Activated CD8-positive, alpha-beta memory T cell treated with anti-CD3 and anti-CD28 coated beads, Interleukin-2, amount 10 ng/mL, durations not matched to agents 7 days and 5 days (primary cell): ENCODE data around the gene SIRPB1. TPM values are rescaled to one million over a fixed set of nuclear protein-coding genes. Genes with fewer than 3 reads are reported as not detected.

Experiments used
- ATAC-seq: fragments of 150-1000 bp; cut with Tn5 transposase; one replicate; pipeline ENCODE4 v1.10.0; 2021; ENCODE audit warnings: moderate library complexity
- CTCF ChIA-PET: fragments of 350-600 bp; sonication (Branson Sonifier 250); formaldehyde crosslinking; loops from one replicate; lab custom pipeline; 2021; ENCODE audit warnings: antibody characterized with exemption; lab: Charles Lee
- DNase-seq: peaks from one replicate; pipeline ENCODE4 v3.0.0-alpha.2; 2020
- H3K27ac Mint-ChIP-seq: one replicate; pipeline ENCODE4 v1.8.0; 2021; ENCODE audit warnings: mild to moderate bottlenecking, mixed read lengths
- H3K27me3 Mint-ChIP-seq: one replicate; pipeline ENCODE4 v1.8.0; 2021; ENCODE audit warnings: mixed read lengths
- H3K36me3 Mint-ChIP-seq: one replicate; pipeline ENCODE4 v1.8.0; 2021; ENCODE audit warnings: mild to moderate bottlenecking, mixed read lengths
- H3K4me1 Mint-ChIP-seq: one replicate; pipeline ENCODE4 v1.8.0; 2021; ENCODE audit warnings: mixed read lengths
- H3K4me3 Mint-ChIP-seq: one replicate; pipeline ENCODE4 v1.8.0; 2021; ENCODE audit warnings: mild to moderate bottlenecking, moderate library complexity, mixed read lengths
- H3K9me3 Mint-ChIP-seq: one replicate; pipeline ENCODE4 v1.8.0; 2022; ENCODE audit warnings: low read depth, mixed read lengths
- total RNA-seq, 2 experiments: library from RNA; stranded (reverse); gene quantifications; one replicate each; pipeline ENCODE4 v1.2.3, GENCODE V29; 2021

Gene SIRPB1
- total RNA-seq, 2 experiments from 2014 or later: 6.0 to 8.3 TPM

DNA sequence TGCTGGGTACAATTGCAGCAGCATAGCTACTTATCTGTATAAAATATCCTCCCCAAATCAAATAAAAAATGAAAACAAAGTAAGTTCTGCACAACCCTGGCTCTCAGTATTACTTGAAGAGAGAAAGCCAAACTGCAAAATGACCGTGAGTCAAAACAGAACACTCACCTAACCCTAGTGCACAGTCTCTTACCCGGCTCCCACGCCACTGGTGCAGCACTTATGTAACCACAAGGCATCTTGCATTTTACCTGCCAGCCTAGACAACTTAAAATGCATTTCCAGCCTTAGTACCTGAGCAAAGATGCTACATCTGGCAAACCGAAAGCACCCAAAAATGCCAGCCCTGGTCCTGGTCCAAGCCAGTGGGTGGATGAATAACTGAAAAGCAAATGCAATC is 12.4 kb upstream of the SIRPB1 start:
- H3K4me3 Mint-ChIP-seq: peak overlapping the region; percentile 26
- ATAC-seq: peak; percentile 88
- no peaks in the 10 kb centered on the region for H3K9me3 Mint-ChIP-seq
- H3K27ac Mint-ChIP-seq: peak overlapping the region; percentile 70
- peak; percentile 75 for DNase-seq
- no peaks in the 10 kb centered on the region for H3K27me3 Mint-ChIP-seq
- H3K4me1 Mint-ChIP-seq: peaks cover 35% of the 10 kb centered on the region
- CTCF ChIA-PET: interaction anchor here (1.5 to 1.9 kb wide), 3 partner anchors 102 to 145 kb away, joined by 4 to 6 read pairs (median 4); no protein-coding TSS in a partner anchor
- peaks cover 73% of the 10 kb centered on the region for H3K36me3 Mint-ChIP-seq

DNA sequence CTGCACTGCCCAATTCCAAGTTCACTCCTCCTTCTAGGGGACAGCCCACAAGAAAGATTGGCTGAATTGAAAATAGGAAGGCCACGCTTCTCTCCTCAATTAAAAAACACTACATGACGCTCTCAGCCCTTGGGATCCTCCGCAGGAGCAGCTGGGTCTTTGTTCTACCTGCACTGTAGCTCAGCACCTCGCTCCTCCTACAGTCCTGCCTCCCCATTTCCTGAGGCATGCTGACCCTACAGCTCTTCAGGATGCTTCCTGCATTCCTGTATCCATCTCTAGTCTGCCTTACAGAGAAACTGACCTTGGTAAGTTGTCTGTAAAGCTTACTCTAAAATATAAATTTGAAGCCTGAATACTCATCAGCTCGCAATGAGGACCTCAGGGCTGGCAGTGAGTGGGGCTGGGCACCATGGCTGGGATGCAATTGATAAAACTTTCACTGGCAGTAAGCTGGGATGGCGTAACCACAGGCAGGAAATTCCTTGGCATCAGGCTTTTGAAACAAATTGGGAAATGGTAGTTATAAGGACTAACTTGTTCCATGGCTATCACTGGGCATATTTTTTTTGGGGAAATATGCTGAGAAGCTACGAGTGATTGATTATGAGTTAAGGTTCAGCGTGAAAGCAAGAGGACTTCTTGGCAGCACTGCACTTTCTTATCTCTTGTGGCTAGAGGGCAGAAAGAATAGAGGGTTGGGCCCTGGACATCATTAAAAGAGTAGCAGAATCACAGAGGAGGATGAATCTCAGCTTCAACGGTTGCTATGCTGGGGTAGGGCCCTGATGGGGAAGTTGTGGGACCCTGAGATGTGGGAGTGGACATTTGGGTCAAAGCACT is 11.7 kb upstream of the SIRPB1 start:
- Mint-ChIP-seq H3K27me3 (no peaks in the 10 kb centered on the region), H3K4me1 (peaks cover 40% of the 10 kb centered on the region), H3K4me3 (peak overlapping the region; percentile 26), H3K9me3 (no peaks in the 10 kb centered on the region), H3K36me3 (peaks cover 71% of the 10 kb centered on the region), H3K27ac (peak overlapping the region; percentile 70)
- peak; percentile 40 for ATAC-seq
- DNase-seq: no peak
- CTCF ChIA-PET: interaction anchor here (1.5 to 1.9 kb wide), 3 partner anchors 103 to 146 kb away, joined by 4 to 6 read pairs (median 4); no protein-coding TSS in a partner anchor

DNA sequence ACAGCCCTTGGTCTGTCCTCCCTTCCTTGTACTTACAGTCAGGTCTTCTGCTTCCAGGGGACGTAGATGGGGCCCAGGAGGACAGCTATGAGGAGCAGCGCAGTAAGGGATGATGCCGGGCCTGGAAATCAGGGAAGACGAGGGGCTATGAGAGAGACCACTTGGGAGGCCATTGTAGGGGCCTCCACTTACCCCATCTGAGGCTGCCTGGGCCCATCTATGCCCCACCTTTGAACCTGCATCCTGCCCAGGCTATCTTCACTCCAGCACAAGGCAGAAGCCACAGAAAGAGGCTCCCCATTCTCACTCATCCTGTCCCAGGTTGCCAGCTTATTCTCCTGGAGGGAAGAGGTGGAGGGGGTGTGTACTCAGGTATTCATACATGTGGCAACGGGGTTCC is 10.4 kb upstream of the SIRPB1 start:
- H3K27me3 Mint-ChIP-seq: no peaks in the 10 kb centered on the region

DNA sequence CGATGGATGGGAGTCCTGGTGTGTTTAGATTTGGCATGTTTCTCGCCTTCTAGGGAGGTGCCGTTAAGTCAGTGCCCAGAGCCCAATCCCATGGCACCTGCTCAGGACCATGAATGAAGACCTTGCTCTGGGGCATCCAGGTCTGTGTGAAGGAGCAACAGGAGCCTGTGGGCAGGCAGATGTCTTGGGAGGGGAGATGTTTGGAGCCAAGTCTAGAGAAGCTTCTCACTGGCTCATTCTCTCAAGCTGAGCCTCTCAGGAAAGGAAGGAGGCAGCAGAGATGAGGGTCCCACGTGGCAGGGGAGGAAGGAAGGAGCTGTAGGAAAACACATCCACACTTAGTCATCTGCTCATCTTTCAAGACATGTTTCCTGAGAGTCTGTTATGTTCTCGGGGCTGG is 9.5 kb upstream of the SIRPB1 start:
- H3K4me1 Mint-ChIP-seq: peaks cover 53% of the 10 kb centered on the region
- no peaks in the 10 kb centered on the region for H3K9me3 Mint-ChIP-seq
- CTCF ChIA-PET: no interaction called here
- no peak overlapping the region for H3K27ac Mint-ChIP-seq
- H3K36me3 Mint-ChIP-seq: peaks cover 57% of the 10 kb centered on the region
- no peak for DNase-seq
- no peak for ATAC-seq
- H3K27me3 Mint-ChIP-seq: no peaks in the 10 kb centered on the region
- no peak overlapping the region for H3K4me3 Mint-ChIP-seq

More for the DNA sequence above, 10.4 kb upstream of the SIRPB1 start:
- DNase-seq (no peak), ATAC-seq (no peak)
- peaks cover 47% of the 10 kb centered on the region for H3K4me1 Mint-ChIP-seq
- peaks cover 62% of the 10 kb centered on the region for H3K36me3 Mint-ChIP-seq
- H3K27ac Mint-ChIP-seq: no peak overlapping the region
- H3K4me3 Mint-ChIP-seq: no peak overlapping the region
- H3K9me3 Mint-ChIP-seq: no peaks in the 10 kb centered on the region
- CTCF ChIA-PET: no interaction called here

DNA sequence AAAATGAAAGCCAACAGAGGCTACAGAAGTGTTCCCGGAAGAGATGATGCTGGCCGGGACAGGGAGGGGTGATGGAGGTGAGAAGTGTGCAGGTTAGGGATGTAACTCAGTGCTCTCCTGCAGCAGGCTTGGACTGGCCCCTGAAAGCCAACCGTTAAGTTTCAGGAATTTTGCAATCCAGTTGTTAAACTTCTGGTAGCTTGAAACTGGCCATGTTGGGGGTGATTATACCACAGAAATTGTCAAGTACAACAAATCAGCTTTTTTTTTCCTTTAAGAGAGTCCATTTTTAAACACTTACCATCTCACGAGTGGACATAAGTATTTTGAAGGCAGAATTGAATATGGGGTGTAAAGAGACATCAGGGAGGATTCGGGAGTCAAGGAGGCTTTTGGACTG is 8.8 kb upstream of the SIRPB1 start:
- CTCF ChIA-PET: no interaction called here
- Mint-ChIP-seq H3K36me3 (peaks cover 53% of the 10 kb centered on the region), H3K9me3 (no peaks in the 10 kb centered on the region), H3K4me1 (peaks cover 54% of the 10 kb centered on the region), H3K27ac (no peak overlapping the region), H3K27me3 (no peaks in the 10 kb centered on the region), H3K4me3 (no peak overlapping the region)
- ATAC-seq (no peak), DNase-seq (no peak)

DNA sequence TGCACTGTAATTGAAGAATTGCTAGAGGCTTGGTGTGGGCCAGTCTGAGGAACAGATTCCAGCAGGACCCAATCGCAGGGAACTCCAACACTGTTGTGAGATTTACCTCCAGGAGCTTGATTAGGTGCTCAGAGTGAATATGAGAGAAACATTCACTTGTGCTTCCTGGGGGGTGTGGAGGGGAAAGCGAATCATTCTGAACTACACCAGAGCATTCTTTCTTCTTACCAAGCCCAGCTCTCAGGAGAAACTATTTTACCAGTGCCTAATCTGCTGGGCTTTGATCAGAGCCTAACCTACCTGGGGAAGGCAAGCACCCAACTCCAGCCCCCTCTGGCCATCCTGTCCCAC is 7.4 kb upstream of the SIRPB1 start:
- ATAC-seq (no peak), DNase-seq (no peak)
- Mint-ChIP-seq H3K27me3 (no peaks in the 10 kb centered on the region), H3K27ac (no peak overlapping the region), H3K4me1 (peaks cover 53% of the 10 kb centered on the region), H3K9me3 (no peaks in the 10 kb centered on the region), H3K4me3 (no peak overlapping the region), H3K36me3 (peaks cover 46% of the 10 kb centered on the region)
- CTCF ChIA-PET: interaction anchor here (1.1 kb wide), 1 partner anchor 108 kb away, joined by 3 read pairs; no protein-coding TSS in a partner anchor

DNA sequence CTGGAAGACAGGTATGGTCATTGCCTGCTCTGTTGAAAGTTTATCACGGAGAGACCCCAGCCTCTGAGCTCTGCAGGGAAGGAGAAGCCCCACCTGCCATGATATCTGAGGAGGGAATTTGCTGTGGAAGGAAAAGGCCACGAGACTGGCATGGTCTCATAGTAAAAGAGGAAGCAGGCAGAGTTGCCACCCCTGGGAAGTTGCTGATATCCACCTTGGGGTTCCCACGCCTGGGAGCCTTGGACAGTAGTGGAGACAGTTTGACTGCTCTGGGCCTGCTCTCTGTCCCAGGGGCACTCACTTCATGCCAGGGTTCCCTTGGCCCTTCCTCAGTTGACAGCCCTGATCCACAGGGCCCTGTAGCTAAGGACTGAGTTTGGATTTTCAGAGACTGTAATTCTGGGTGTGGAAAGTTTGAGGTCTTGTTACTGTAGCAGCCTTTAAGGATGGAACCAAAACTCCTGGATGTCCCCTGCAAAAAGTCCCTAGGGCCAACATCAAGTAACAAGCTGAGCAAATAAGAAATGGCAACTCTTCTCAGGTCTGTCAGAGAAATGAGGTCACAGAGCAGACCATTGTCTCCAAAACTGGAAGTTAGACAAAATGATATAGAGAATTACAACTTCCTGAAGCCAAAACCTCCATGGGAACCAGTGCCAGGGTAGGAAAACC is 6.9 kb upstream of the SIRPB1 start:
- Mint-ChIP-seq H3K36me3 (peaks cover 41% of the 10 kb centered on the region), H3K27ac (no peak overlapping the region), H3K9me3 (no peaks in the 10 kb centered on the region), H3K27me3 (no peaks in the 10 kb centered on the region), H3K4me1 (peaks cover 50% of the 10 kb centered on the region), H3K4me3 (no peak overlapping the region)
- DNase-seq (no peak), ATAC-seq (no peak)
- CTCF ChIA-PET: interaction anchor here (1.1 kb wide), 1 partner anchor 108 kb away, joined by 3 read pairs; no protein-coding TSS in a partner anchor

DNA sequence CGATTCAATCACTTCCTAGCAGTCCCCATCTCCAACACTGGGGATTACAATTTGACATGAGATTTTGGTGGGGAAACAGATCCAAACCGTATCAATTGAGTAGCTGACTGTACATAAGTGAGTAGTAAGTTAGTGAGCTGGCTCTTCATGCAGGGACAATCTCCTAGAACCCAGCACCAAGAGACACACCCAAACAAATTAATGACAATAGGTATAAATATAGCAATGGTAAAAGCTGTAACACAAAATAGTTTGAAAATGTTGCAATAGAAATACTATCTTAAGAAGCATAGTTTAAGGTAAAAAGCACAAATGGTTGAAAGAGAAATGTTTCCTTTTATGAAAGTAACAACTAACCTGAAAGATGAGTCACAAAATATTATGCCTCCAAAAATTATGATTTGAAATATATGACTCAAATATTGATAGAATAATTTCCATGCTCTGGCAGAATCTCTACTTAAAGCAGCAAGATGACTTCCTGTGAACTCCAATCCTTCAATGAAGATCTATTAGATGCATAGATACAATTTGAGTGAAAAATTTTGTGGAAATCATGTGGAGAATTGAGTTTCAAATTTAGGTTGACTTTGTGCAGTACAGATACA is 5.4 kb upstream of the SIRPB1 start:
- DNase-seq (no peak), ATAC-seq (peak; percentile 52)
- H3K27ac Mint-ChIP-seq: peak overlapping the region; percentile 12
- no peaks in the 10 kb centered on the region for H3K9me3 Mint-ChIP-seq
- H3K4me1 Mint-ChIP-seq: peaks cover 55% of the 10 kb centered on the region
- H3K27me3 Mint-ChIP-seq: no peaks in the 10 kb centered on the region
- H3K4me3 Mint-ChIP-seq: no peak overlapping the region
- peaks cover 37% of the 10 kb centered on the region for H3K36me3 Mint-ChIP-seq
- CTCF ChIA-PET: no interaction called here

DNA sequence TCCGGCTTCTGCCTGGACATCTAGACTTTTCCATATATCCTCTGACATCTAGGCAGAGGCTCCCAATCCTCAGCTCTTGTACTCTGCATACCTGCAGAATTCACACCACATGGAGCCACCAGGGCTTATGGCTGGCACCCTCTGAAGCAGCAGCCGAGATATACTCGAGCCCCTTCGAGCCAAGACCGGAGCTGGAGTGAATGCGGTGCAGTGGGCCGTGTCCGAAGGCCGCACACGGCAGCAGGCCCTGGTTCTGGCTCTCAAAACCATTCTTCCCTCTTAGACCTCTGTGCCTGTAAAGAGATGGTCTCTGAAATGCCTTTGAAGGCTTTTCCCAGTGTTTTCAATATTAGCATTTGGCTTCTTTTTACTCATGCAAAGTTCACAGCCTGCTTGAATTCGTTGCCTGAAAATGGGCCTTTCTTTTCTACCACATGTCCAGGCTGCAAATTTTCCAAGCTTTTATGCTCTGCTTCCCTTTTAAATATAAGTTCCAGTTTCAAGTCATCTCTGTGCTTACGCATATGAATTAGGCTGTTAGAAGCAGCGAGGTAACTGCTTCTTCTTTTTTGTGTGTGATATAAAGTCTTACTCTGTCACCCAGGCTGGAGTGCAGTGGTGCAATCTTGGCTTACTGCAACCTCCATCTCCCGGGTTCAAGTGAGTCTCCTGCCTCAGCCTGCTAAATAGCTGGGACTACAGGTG is 3.8 kb upstream of the SIRPB1 start:
- Mint-ChIP-seq H3K9me3 (peaks cover 5% of the 10 kb centered on the region), H3K4me3 (no peak overlapping the region), H3K4me1 (peaks cover 70% of the 10 kb centered on the region), H3K27ac (no peak overlapping the region), H3K36me3 (peaks cover 37% of the 10 kb centered on the region), H3K27me3 (no peaks in the 10 kb centered on the region)
- ATAC-seq (no peak), DNase-seq (no peak)
- CTCF ChIA-PET: interaction anchor here (1.2 kb wide), 1 partner anchor 52 kb away, joined by 3 read pairs; no protein-coding TSS in a partner anchor

DNA sequence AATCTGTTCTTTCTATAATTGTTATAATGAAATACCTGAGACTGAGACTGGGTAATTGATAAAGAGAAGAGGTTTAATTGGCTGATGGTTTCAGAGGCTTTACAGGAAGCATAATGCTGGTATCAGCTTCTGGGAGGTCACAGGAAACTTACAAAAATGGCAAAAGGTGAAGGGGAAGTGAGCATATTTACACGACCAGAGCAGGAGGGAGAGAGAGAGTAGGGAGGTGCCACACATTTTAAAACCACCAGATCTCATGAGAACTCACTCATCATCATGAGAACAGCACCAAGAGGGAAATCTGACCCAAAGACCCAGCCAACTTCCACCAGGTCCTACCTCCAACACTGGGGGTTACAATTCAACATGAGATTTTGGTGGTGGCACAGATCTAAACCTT is 2.6 kb upstream of the SIRPB1 start:
- Mint-ChIP-seq H3K9me3 (peaks cover 5% of the 10 kb centered on the region), H3K4me3 (no peak overlapping the region), H3K27me3 (no peaks in the 10 kb centered on the region), H3K27ac (peak overlapping the region; percentile 42), H3K36me3 (peaks cover 34% of the 10 kb centered on the region), H3K4me1 (peaks cover 66% of the 10 kb centered on the region)
- CTCF ChIA-PET: interaction anchor here (1.2 kb wide), 1 partner anchor 53 kb away, joined by 3 read pairs; no protein-coding TSS in a partner anchor
- no peak for DNase-seq
- peak; percentile 54 for ATAC-seq

DNA sequence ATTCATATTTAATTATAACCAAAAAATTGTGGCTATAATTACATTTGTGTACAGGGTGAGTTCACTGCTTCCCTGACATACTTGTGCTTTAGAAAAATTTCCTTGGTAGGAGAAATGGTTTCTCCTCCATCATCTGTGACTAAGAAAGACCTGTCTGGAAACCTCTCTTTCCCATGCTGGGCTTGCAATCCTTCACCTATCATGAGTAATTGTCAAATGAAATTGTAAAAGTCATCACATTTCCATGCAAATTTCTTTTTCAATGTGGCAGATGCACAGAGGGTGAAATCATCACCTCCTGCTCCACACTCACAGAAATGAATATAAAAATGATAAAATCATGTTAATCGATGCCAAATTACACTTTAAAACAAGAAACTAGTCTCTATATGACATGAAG is 1.5 kb upstream of the SIRPB1 start:
- no peaks in the 10 kb centered on the region for H3K27me3 Mint-ChIP-seq
- no peak overlapping the region for H3K4me3 Mint-ChIP-seq
- H3K4me1 Mint-ChIP-seq: peaks cover 61% of the 10 kb centered on the region
- CTCF ChIA-PET: no interaction called here
- H3K9me3 Mint-ChIP-seq: peaks cover 5% of the 10 kb centered on the region
- peaks cover 34% of the 10 kb centered on the region for H3K36me3 Mint-ChIP-seq
- no peak overlapping the region for H3K27ac Mint-ChIP-seq
- ATAC-seq: no peak
- no peak for DNase-seq

DNA sequence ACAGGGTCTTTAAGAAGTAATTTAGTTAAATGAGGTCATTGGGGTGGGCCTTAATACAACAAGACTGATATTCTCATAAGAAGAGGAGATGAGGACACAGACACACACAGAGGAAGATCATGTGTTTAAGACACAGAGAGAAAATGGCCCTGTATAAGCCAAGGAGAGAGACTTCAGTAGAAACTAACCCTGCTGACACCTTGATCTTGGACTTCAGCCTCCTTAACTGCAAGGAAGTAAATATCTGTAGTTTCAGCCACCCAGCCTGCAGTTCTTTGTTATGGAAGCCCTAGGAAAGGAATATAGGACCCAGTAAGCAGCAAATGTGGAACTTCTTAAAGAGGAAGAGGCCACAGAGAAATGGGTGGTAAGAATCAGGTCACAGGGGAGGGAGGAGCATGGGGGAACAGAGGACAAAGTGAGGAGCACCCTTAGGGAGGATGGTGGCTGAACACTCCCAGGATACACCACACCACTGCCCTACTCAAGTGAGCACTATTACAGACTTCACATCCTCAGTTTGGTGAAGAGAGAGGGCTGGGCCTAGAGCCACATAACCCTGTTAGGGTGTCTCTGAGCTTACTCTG is 762 bp downstream of the SIRPB1 start:
- Mint-ChIP-seq H3K36me3 (peaks cover 36% of the 10 kb centered on the region), H3K4me3 (no peak overlapping the region), H3K27me3 (no peaks in the 10 kb centered on the region), H3K9me3 (peaks cover 5% of the 10 kb centered on the region), H3K27ac (no peak overlapping the region), H3K4me1 (peaks cover 48% of the 10 kb centered on the region)
- CTCF ChIA-PET: no interaction called here
- ATAC-seq: no peak
- DNase-seq: no peak
